GM18508 (cell line): ENCODE data around the gene SP1.
"Not testable (repeated sequence)": the region's sequence is repeated elsewhere in the genome, so short reads cannot be mapped to it uniquely, and the experiment has no call there.

Source experiments
- ATAC-seq: cut with Tn5 transposase; IDR thresholded peaks from one replicate; pipeline ENCODE4 v1.9.1; 2021; ENCODE audit warnings: moderate number of reproducible peaks; ENCODE audit not compliant: insufficient read depth, unreplicated experiment

SP1 gene

DNA sequence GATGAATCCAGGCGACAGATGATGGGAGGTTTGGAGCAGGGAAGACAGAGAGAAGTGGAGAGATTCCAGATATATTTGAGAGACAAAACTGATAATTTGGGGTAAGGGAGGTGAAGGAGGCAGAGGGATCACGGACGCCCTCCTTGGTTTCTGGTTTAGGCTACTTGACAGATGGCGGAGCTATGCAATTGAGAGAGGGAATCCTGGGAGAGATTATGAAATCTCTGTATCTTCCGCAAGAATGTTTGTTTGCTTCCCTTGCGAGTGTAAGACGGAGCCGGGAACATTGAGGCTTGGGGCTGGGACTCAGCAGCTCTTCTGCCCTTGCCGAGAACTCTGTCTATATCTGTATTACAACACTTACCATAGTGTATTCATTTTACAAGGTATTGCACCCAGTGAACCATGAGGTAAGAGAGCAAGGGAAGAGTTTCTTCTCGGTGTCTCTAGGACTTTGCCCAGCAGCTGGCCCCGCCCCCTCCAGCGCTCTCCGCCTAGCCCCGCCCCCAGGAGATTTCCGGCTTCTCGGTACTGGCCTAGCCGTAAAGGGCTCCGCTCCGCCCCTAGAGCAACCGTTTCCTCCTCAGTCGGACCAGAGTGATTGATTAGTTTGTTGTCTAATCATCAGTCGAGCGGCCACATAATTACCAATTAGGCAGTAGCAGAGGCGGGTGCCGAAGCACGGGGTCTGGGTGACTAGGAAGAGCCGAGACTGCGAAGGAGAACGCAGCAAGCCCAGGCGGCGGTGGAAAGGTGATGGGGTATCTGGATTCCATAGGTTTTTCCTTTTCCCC, 61.3 kb downstream of the SP1 start, which contains the start of gene PRR13:
Gene PRR13 (plus strand): TSS at position 695 of the 794 bp plus-strand sequence. CDS start 981 bp downstream, outside the sequence.
- peak; percentile 84 for ATAC-seq

DNA sequence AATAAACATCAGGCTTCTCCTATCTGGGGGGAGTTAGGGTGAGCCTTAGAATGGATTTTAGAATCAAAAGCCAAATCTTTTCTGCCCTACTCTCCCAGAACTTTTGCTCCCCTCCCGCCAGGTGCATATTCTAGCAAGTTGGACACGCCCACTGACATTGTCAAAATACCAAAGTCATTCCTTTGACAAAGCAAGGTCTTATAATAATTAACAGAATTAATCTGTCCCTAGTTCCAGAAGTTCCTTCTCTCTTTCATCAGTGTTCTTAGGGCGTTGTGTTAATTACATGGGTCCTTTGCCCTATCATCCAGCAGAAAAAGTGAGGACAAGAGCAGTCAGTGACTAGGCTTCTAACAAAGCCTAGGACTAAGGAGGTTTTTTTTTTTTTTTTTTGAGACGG, 64.0 kb downstream of the SP1 start:
- ATAC-seq, result no peak

DNA sequence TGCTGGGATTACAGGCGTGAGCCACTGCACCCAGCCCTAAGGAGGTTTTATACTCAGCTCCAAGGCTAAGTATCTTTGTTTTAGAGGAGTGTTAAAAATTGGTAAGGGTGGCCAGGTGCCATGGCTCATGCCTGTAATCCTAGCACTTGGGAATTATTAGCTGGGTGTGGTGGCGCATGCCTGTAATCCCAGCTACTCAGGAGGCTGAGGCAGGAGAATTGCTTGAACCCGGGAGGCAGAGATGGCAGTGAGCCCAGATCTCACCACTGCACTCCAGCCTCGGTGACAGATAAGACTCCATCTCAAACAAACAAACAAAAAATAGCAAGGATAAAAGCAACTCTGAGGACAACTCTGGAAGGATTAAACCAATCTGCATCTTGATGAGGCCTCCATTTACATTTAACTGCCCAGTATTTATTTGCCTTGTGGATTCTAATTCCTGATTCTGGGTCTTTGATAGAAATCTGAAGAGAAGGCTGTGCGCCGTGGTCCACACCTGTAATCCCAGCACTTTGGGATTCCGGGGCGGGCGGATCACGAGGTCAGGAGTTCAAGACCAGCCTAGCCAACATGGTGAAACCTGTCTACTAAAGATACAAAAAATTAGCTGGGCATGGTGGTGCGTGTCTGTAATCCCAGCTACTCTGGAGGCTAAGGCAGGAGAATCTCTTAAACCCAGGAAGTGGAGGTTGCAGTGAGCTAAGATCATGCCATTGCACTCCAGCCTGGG, 64.8 kb downstream of the SP1 start:
- not testable (repeated sequence) for ATAC-seq

DNA sequence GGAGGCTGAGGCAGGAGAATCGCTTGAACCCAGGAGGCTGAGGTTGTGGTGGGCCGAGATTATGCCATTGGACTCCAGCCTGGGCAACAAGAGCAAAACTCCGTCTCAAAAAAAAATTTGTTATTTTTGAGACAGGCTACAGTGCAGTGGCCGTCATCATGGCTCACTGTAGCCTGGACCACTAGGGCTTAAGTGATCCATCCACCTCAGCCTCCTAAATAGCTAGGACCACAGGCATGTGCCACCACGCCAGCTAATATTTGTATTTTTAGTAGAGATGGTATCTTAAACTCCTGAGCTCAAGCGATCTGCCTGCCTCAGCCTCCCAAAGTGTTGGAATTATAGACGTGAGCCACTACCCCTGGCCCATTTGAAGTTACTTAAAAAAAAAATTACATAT, 71.0 kb downstream of the SP1 start:
- ATAC-seq, result no peak

DNA sequence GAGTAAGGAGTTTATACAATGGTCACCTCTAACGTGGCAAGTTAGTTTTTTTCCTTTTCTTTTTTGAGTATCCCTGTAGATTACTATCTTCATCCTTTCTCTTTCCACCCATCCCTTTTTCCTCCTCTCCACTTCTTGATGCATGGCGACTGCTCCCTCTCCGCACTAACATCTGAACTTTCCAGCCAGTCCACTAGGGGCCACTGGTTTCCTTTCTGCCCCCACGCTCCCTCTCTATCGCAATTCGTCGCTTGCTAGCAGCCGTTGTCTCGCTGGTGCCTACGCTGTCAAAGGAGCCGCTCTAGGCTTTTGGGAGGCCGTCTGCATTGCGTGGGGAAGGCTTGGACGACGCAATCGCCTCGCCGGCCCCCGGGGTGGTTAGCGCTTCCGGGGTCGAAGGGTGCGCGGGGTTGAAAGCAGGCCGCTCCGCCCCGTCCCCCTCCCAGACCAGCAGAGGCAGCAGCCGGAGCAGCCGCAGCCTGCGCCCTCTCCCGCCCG, 71.7 kb downstream of the SP1 start, which contains the start of gene PCBP2:
Gene PCBP2 (plus strand): TSS at position 442 of the 498 bp plus-strand sequence. CDS start 2,699 bp downstream, outside the sequence.
- ATAC-seq, result peak; percentile 89

DNA sequence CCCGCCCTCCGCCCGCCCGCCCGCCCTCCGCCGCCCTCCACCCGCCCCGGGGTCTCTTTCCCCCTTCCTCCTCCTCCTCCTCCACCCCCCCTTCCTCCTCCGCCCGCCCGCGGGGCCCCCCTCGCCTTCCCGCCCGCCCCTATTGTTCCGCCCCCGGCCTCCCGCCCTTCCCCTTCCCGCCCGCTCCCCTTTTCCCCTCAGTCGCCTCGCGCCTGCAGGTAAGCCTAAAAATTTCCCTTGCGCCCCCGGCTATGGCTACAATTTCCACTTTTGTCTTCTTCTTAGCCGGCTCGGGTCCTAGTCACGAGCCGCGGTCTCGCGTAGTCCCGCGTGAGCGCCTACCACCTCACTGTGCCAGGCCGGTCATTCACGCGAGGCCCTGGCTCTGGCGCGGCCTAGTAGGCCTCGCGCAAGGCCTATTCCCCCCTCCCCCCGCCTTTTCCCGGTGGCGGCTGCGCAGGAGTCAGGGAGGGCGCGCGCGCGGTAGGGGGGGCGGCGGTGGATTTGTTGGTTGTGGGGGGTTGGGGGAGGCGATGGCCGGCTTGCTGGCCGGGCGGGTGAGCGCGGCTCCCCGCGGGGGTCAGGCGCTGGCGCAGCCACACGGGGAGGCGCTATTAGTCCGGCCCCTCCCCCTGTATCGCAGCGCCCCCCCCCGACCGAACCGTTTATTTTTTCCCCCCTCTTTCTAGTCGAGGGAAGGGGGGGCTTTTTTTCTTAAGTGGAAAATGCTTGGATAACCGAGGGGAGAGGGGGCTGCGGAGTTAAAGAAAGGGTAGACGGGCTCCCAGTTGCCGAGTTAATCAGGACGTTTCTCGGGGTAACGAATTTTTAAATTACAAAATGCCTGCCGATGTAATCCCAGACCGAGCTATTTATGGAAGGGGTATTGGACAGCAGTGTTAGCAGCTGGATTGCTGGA, 72.4 kb downstream of the SP1 start:
- ATAC-seq, result no peak

DNA sequence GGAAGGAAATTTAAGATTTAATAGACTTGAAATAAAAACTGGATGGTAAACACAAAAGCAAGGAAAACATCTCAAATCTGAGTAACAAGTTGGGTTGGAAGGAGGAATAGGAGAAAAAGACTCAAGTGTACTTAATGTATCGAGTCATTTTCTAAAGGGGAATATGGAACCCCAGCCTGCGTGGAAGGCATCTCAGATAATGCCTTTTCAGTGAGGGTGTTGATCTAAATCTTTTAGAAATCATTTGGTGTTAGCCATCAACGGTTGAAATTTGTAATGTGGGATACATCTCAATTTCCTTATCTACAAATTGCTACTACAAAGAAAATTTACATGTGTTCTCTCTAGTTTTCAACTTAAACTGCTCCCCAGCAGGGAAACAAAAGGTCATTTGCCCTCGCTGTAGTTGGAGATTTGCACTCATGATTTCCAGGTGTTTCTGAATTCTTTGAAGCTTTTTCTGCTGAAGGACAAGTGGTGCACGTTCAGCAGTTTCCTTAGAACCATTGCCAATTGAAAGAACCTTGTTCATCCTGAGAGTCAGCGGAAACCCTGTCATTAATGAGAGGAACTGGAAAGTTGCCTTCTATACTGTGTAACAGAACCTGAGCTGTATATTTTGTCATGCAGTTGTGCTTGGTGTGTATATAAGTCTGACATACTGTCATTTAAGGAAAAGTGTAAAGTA, 74.1 kb downstream of the SP1 start:
- no peak for ATAC-seq

DNA sequence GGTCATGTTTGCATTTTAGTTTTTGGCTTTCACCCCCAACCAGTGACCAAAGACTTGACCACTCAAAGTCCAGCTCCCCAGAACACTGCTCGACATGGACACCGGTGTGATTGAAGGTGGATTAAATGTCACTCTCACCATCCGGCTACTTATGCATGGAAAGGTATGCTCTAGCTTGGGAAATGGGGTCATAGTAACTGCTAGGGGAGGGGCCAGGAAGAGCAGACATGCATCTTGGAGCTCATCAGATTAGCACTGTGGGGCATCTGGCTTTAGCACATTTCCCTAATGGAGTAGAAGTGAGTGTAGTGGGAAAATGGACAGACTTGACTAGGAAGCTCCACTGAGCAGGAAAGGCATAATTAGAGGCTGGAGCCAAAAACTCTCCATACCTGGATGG, 74.7 kb downstream of the SP1 start:
- ATAC-seq, result no peak

DNA sequence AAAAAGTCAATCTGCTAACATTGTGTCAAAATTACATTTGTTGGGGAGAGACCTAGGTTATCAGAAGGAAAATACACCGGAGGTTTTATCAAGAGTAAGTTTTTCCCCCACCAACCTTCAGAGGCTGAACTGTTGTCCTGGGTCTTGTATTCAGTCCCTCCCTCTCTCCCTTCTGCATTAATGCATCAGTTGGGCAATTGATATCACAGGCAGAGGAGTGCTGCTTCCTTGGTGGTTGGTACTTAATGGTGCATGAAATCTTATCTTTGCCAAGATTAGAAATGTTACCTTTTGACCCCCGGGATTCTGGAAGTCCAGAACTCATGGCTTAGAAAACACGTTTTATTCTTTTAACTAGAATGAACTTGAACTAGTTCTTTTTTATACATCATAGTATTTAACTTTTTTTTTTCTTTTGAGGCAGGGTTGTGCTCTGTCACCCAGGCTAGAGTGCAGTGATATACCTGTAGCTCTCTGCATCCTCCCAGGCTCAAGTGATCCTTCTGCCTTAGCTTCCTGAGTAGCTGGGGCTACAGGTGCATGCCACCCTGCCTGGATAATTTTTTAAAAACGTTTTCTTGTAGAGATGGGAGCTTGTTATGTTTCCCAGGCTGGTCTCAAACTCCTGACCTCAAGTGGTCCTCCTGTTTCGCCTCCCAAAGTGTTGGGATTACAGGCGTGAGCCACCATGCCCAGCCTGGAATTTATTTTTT, 76.8 kb downstream of the SP1 start:
- no peak for ATAC-seq

DNA sequence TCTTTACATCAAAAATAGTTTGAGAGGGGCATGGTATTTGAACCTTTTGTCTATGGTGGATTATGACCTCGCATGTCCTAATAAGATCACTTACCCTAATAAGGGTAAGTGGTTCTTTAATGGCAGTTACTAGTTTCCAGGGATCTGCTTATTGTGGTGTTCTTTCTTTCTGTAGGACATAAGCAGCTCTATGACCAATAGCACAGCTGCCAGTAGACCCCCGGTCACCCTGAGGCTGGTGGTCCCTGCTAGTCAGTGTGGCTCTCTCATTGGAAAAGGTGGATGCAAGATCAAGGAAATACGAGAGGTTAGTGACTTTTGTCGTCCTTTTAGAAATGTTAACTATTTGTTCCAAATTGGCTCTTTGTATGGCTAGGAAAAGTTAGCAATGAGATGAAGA, 79.1 kb downstream of the SP1 start:
- ATAC-seq, result no peak

DNA sequence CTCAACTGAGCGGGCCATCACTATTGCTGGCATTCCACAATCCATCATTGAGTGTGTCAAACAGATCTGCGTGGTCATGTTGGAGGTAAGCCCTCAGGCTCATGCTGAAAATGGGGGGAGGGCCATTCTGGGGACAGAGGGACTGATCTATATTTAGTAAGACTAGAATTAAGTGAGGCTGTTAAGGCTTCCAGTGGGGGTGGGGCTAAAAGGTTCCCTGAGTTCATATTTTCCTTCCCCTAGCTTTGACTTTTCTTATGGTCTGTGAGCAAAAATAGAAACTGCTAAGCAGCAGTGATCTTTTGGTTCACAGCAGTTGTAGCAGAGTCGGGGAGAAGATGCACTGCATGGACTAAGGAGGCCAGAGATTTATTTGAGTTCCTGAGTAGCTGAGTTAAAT, 81.1 kb downstream of the SP1 start:
- ATAC-seq, result no peak

DNA sequence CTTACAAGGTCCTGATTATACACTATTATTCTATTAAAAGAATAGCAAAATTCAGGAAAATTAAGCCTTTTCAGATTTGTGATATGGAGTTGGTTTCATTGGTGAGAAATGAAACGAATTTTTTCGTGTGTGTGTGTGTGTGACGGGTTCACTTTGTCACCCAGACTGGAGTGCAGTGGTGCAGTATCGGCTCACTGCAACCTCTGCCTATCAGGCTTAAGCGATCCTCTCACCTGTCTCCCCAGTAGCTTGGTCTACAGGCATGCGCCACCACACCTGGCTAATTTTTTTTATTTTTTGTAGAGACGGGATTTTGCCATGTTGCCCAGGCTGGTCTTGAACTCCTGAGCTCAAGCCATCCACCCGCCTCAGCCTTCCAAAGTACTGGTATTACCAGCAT, 81.6 kb downstream of the SP1 start:
- no peak for ATAC-seq

DNA sequence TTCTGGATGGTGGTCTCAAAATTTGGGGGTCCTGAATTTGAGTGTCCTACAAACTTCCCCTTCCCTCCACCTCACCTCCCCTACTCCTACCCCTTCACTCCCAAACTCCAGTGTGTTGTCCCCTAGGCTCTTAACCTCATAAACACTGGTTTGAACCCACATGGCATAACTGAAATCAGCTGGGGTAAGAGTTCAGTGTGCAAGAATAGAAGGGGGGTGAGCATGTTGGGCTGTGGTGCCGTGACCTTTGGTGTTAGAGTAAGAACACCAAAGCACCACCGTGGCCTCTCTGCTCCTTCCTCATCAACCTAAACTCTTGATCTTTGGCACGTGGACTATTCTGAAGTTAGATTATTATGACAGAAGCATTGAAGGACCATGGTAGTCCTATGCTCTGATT, 83.0 kb downstream of the SP1 start:
- no peak for ATAC-seq

DNA sequence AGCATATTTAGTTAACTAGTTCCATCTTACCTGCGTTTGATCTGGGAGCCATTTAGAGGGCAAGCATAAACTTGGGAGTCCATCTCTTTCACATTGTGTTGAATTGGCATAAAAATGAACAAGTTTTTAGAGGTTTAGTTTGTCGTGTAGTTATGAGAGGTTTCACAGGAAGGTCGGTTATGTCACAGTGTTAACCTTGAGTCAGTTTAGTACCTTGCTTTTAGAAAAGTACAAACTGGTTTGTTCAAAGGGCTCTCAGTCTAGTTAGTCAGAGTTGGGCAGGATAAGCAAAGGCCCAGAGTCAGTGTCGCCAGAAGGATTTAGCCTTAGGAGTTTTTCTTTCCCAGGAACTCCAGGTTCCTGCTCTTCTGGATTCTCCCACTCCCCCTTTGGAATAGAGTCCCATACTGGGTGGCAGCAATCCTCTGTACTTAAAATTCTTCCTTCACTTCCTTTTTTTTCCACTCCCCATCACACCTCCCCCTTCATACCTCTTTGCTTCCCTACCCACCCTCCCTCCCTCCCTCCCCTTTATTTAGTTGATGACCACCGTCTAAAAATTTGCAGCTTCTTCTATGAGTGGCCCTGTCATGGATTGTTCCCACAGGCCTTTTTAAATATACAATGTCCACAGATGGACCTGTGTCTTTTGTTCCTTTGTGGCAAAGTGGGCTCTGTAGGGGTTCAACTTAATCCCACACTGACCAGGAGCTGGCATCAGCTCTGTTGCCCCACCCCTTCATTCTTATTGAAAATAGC, 84.0 kb downstream of the SP1 start:
- ATAC-seq, result no peak

DNA sequence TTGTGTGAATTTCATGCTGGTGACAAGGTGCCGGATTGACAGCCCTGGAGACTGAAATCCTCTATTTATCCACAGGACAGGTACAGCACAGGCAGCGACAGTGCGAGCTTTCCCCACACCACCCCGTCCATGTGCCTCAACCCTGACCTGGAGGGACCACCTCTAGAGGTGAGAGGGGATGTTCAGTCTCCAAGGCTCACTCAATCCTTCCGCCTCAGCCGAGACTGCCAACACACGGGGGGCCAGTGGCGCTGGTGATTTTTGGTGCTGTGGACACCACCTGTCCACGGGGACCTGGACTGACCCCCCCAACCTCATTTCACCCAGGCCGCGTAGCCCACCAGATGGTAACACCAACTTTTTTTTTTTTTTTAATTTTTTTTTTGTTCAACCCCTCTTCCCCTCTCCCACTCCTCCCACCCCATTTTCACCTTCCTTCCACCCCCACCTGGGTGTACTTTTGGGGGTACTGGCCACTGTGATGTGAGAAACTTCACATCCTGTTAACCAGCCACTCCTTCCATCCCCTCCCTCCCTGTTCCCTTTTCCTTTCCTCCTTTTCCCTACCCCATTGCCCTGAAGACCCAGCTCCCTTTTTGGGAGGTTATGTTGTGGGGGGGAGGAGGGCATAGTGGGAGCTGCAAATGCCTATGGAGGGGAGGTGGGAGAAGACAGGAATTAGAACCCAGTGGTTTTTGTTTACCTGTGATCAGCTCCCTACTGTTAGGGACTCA, 84.9 kb downstream of the SP1 start:
- ATAC-seq, result no peak

DNA sequence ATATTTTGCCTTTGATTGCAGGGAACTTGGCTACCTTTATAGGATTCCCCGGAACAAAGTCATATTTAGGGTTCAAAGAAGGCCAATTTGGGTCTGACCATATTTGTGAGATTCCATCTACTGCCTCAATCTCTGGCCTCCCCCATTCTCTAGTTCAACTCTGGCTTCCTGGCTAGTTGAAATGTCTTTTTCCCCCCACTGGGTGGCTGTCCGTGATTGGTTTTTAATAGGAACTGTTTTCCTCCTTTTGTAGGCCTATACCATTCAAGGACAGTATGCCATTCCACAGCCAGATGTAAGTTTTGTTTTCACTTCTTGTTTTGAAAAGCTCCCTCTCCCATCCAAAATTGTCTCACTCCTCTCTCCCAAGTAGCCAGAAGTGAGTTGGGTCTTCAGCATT, 85.7 kb downstream of the SP1 start:
- ATAC-seq, result no peak
